Esophagus muscularis mucosa (tissue), 4 donors: ENCODE measurements around the gene PNLIPRP3. TPM values are rescaled to one million over a fixed set of nuclear protein-coding genes. Genes with fewer than 3 reads are reported as not detected.

Experiments used
- DNase-seq: peaks from one replicate; pipeline ENCODE4 v3.0.0-alpha.2; 2017; ENCODE audit errors: extremely low spot score
- H3K27ac ChIP-seq, 4 donors: fragments of 200-600 bp; sonication (generic); replicated peaks in 1 of 4; 1 replicate in 3 of 4; 2 replicates in 1 of 4; pipeline ENCODE4 v1.5.1; 2016 to 2019; ENCODE audit warnings: mild to moderate bottlenecking in 1 of 4
- H3K27me3 ChIP-seq, 4 donors: fragments of 200-600 bp; sonication (generic); one replicate each; pipeline versions ENCODE4 v1.5.1 to v1.6.0; 2016 to 2019
- H3K36me3 ChIP-seq, 4 donors: fragments of 200-600 bp; sonication (generic); one replicate each; pipeline ENCODE4 v1.5.1; 2016 to 2019
- H3K4me1 ChIP-seq, 4 donors: fragments of 200-600 bp; sonication (generic); one replicate each; pipeline ENCODE4 v1.5.1; 2016 to 2019
- H3K4me3 ChIP-seq, 4 donors: fragments of 200-600 bp; sonication (generic); 1 replicate in 2 of 4; 2 replicates in 2 of 4; pipeline ENCODE4 v1.5.1; 2016 to 2019; ENCODE audit warnings: mild to moderate bottlenecking in 4 of 4, moderate library complexity in 1 of 4
- H3K9me3 ChIP-seq, 4 donors: fragments of 200-600 bp; sonication (generic); 1 replicate in 3 of 4; 2 replicates in 1 of 4; pipeline ENCODE4 v1.5.1; 2016 to 2019
- EP300 ChIP-seq: sonication (generic); formaldehyde crosslinking; IDR thresholded peaks from one replicate; pipeline ENCODE4 v1.6.1; 2017; ENCODE audit warnings: antibody characterized with exemption
- POLR2A ChIP-seq: fragments of 450-650 bp; IDR thresholded peaks from one replicate; pipeline ENCODE4 v1.6.1; 2017; ENCODE audit warnings: antibody characterized with exemption, moderate library complexity, mild to moderate bottlenecking, low read depth
- POLR2AphosphoS5 ChIP-seq, 2 donors: sonication (generic); formaldehyde crosslinking; IDR thresholded peaks; one replicate each; pipeline ENCODE4 v1.6.1; 2017; ENCODE audit warnings: antibody characterized with exemption in 2 of 2
- WGBS: methylation state at CpG from one replicate; pipeline ENCODE4 v1.1.5; 2018; 5-methylcytosine and 5-hydroxymethylcytosine counted together
- intact Hi-C: fragments of 100-400 bp; cut with DNase I; formaldehyde crosslinking; loops from one replicate; pipeline ENCODE4 v1.15.1; 2023
- total RNA-seq, 4 donors: library from RNA; depleted of rRNA; stranded (reverse); fragments of >200 nt; gene quantifications; one replicate each; pipeline versions ENCODE4 v1.1.0 to v1.2.1, GENCODE V29; 2016
- TF ChIP-seq, protein P1 (sequence below), 3 experiments: fragments of 200-600 bp in 2 of 3; fragments of 450-650 bp in 1 of 3; sonication (generic) in 2 of 3; IDR thresholded peaks; one replicate each; pipeline ENCODE4 v1.5.1; 2017 to 2019; ENCODE audit warnings: antibody characterized with exemption in 3 of 3, mild to moderate bottlenecking in 2 of 3, moderate library complexity in 1 of 3

PNLIPRP3 gene
- total RNA-seq, 4 donors from 2014 or later: 0.17 TPM; not detected in 3

DNA sequence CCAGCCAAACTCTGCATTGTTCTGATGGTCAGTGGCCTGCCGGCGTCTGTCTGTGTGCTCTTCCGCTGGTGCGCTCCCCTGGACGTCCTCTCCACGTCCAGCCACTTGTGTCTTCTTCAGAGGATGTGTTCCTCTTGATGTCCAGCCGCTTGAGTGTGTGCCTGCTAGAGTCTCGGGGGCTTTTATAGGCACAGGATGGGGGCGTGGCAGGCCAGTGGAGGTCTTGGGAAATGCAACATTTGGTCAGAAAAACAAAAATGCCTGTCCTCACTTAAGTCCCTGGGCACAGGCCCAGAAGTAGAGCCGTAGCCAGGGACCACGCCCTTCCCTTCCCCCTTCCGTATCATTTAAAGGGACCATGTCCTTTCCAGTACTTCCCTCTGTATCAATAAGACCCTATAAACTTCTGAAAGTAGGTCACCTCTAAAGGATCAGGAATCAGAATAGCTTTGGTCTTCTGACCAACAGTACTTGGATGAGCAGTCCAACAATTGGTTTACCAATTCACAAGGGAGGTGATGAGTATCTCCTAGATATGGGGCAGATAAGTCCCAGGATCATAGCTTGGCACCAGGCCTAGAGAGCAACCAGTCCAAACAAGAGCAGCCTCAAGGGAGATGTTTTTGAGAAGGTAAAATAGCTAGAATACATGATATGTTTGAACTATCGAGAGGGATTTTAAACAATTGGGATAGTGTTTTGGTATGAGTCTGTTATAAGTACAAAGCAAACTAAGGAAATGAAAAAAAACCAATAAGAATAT is 32.2 kb upstream of the PNLIPRP3 start:
- TF ChIP-seq POLR2A: no peak
- no peak for TF ChIP-seq EP300
- no peak for TF ChIP-seq POLR2AphosphoS5 (IDR thresholded peaks at IDR 0.05)
- TF ChIP-seq, protein P1, sequence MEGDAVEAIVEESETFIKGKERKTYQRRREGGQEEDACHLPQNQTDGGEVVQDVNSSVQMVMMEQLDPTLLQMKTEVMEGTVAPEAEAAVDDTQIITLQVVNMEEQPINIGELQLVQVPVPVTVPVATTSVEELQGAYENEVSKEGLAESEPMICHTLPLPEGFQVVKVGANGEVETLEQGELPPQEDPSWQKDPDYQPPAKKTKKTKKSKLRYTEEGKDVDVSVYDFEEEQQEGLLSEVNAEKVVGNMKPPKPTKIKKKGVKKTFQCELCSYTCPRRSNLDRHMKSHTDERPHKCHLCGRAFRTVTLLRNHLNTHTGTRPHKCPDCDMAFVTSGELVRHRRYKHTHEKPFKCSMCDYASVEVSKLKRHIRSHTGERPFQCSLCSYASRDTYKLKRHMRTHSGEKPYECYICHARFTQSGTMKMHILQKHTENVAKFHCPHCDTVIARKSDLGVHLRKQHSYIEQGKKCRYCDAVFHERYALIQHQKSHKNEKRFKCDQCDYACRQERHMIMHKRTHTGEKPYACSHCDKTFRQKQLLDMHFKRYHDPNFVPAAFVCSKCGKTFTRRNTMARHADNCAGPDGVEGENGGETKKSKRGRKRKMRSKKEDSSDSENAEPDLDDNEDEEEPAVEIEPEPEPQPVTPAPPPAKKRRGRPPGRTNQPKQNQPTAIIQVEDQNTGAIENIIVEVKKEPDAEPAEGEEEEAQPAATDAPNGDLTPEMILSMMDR (IDR thresholded peaks at IDR 0.05): no peak

DNA sequence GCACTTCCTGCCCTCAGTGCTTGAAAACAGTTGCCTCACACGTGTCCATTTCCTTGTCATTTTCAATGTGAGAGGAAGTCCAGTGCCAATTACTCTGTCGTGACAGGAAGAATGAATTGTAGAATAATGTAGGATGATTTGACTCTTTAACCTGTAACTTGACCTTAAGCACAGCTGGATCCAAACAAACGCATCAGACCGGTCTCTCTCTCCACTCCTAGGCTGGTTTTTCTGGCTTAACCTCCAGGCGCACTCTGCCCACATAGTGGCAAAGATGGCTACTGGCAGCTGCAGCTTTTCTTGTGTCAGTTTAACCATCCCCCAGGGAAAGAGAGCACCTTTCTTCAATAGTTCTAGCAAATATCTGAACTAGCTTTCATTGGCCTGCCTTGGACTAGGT is 29.4 kb upstream of the PNLIPRP3 start:
- intact Hi-C loops: no loop called here
- H3K4me3 ChIP-seq: no peak overlapping the region

More for the DNA sequence above, 32.2 kb upstream of the PNLIPRP3 start:
- Histone ChIP-seq H3K4me3 (no peak overlapping the region), H3K36me3 (no peaks in the 10 kb centered on the region), H3K4me1 (no peaks in the 10 kb centered on the region), H3K9me3 (no peaks in the 10 kb centered on the region), H3K27me3 (peaks cover 0 to 8% (median 0%) of the 10 kb centered on the region in 4 donors), H3K27ac (no peak overlapping the region)
- intact Hi-C loops: no loop called here
- no peak for DNase-seq
- 78% methylated on average over 12 of the region's 13 CpGs for WGBS

DNA sequence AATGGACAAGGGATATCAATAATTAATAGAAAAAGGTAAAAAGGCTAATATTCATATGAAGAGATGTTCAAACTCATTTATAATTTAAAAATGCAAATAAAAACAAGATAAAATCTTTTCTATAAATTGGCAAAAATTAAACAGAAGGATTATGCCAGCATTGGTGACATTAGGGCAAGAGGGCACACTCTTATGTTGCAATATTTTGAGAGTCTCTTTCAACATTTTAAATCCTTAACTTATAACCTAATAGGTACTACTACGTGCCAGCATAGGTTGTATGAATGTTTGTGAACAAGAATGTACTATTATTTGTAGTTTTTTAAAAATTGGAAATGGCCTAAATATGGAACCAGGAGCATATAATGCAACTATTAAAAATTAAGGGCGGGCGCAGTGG is 24.8 kb upstream of the PNLIPRP3 start:
- no peak overlapping the region for H3K27ac ChIP-seq
- intact Hi-C loops: no loop called here
- 95% methylated on average over 3 of the region's 3 CpGs for WGBS
- no peaks in the 10 kb centered on the region for H3K9me3 ChIP-seq
- H3K4me1 ChIP-seq: no peaks in the 10 kb centered on the region
- H3K36me3 ChIP-seq: no peaks in the 10 kb centered on the region
- no peaks in the 10 kb centered on the region for H3K27me3 ChIP-seq
- no peak for DNase-seq
- TF ChIP-seq POLR2AphosphoS5 (IDR thresholded peaks at IDR 0.05): no peak
- TF ChIP-seq, protein P1 (IDR thresholded peaks at IDR 0.05): no peak
- no peak for TF ChIP-seq EP300
- no peak for TF ChIP-seq POLR2A
- H3K4me3 ChIP-seq: no peak overlapping the region

More for the DNA sequence above, 29.4 kb upstream of the PNLIPRP3 start:
- TF ChIP-seq POLR2A: no peak
- TF ChIP-seq, protein P1 (IDR thresholded peaks at IDR 0.05): no peak
- TF ChIP-seq POLR2AphosphoS5 (IDR thresholded peaks at IDR 0.05): no peak
- TF ChIP-seq EP300: no peak
- DNase-seq: no peak
- no peak overlapping the region for H3K27ac ChIP-seq
- WGBS: 22% methylated on average over 5 of the region's 5 CpGs
- H3K9me3 ChIP-seq: no peaks in the 10 kb centered on the region
- no peaks in the 10 kb centered on the region for H3K4me1 ChIP-seq
- H3K27me3 ChIP-seq: peaks cover 0 to 2% (median 0%) of the 10 kb centered on the region in 4 donors
- H3K36me3 ChIP-seq: no peaks in the 10 kb centered on the region

DNA sequence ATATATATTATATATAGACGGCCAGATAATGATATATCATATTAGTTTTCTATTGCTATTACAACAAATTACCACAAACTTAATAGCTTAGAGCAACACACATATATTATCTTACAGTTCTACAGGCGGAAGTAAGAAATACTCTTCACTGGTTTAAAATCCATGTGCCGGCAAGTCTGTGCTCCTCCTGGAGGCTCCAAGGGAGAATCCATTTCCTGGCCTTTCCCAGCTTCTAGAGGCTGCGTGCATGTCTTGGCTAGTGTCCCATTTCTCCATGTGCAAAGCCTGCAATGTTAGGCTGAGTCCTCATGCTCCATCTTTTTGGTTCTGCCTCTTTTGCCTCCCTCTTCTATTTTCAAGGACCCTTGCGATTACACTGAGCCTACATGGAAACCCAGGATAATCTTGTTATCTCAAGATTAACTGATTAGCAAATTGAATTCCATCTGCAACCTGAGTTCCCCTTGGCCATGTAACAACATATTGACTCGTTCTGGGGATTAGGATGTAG is 23.9 kb upstream of the PNLIPRP3 start:
- Histone ChIP-seq H3K9me3 (no peaks in the 10 kb centered on the region), H3K4me3 (no peak overlapping the region), H3K27ac (no peak overlapping the region), H3K27me3 (no peaks in the 10 kb centered on the region), H3K36me3 (no peaks in the 10 kb centered on the region), H3K4me1 (no peaks in the 10 kb centered on the region)
- intact Hi-C loops: no loop called here
- no peak for TF ChIP-seq EP300
- TF ChIP-seq POLR2A: no peak
- WGBS: 76% methylated on average over 6 of the region's 6 CpGs
- DNase-seq: no peak

DNA sequence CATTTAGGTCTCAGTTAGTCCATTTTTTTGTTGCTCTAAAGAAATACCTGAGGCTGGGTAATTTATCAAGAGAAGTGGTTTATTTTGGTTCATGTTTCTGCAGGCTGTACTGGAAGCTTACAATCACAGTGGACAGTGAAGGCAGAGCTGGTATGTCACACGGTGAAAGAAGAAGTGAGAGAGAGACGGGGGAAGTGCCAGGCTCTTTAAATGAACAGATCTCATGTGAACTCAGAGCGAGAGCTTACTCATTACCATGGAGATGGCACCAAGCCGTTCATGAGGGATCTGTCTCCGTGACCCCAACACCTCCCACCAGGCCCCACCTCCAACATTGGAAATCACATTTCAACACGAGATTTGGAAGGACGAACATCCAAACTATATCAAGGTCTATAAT is 18.9 kb upstream of the PNLIPRP3 start:
- Histone ChIP-seq H3K27me3 (no peaks in the 10 kb centered on the region), H3K9me3 (no peaks in the 10 kb centered on the region), H3K4me1 (no peaks in the 10 kb centered on the region), H3K36me3 (no peaks in the 10 kb centered on the region), H3K27ac (no peak overlapping the region), H3K4me3 (no peak overlapping the region)
- WGBS: 35% methylated on average over 7 of the region's 7 CpGs
- no peak for TF ChIP-seq POLR2AphosphoS5 (IDR thresholded peaks at IDR 0.05)
- TF ChIP-seq, protein P1 (IDR thresholded peaks at IDR 0.05): no peak
- no peak for TF ChIP-seq EP300
- no peak for TF ChIP-seq POLR2A
- intact Hi-C loops: no loop called here
- DNase-seq: no peak
